C4-2B (cell line): Measurements from ENCODE around the gene A2M.

Source experiments
- H3K27ac ChIP-seq: fragments of 450-650 bp; 2 replicates; pipeline ENCODE4 v1.5.1; 2017
- ZFX ChIP-seq: fragments of 450-650 bp; IDR thresholded peaks from 2 replicates; pipeline ENCODE4 v1.6.1; 2017
- TF ChIP-seq, protein P1 (sequence below): fragments of 450-650 bp; conservative IDR thresholded peaks from 2 replicates; pipeline ENCODE4 v1.5.1; 2017; ENCODE audit warnings: mild to moderate bottlenecking

Gene A2M

GRCh38 chr12:9120487-9121184 is 4.9 kb upstream of the A2M start:
- TF ChIP-seq ZFX: no peak
- TF ChIP-seq, protein P1, sequence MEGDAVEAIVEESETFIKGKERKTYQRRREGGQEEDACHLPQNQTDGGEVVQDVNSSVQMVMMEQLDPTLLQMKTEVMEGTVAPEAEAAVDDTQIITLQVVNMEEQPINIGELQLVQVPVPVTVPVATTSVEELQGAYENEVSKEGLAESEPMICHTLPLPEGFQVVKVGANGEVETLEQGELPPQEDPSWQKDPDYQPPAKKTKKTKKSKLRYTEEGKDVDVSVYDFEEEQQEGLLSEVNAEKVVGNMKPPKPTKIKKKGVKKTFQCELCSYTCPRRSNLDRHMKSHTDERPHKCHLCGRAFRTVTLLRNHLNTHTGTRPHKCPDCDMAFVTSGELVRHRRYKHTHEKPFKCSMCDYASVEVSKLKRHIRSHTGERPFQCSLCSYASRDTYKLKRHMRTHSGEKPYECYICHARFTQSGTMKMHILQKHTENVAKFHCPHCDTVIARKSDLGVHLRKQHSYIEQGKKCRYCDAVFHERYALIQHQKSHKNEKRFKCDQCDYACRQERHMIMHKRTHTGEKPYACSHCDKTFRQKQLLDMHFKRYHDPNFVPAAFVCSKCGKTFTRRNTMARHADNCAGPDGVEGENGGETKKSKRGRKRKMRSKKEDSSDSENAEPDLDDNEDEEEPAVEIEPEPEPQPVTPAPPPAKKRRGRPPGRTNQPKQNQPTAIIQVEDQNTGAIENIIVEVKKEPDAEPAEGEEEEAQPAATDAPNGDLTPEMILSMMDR: no peak
- no peak overlapping the region for H3K27ac ChIP-seq

GRCh38 chr12:9118158-9118557 is 2.4 kb upstream of the A2M start:
- no peak overlapping the region for H3K27ac ChIP-seq
- TF ChIP-seq, protein P1: no peak
- no peak for TF ChIP-seq ZFX

- TF ChIP-seq ZFX: no peak
- TF ChIP-seq, protein P1: no peak
- H3K27ac ChIP-seq: no peak overlapping the region
Measured at GRCh38 chr12:9114946-9115345, 773 bp downstream of the A2M start.

GRCh38 chr12:9113987-9114309 is 1.8 kb downstream of the A2M start:
- no peak overlapping the region for H3K27ac ChIP-seq
- TF ChIP-seq ZFX: no peak
- TF ChIP-seq, protein P1: no peak

- H3K27ac ChIP-seq: no peak overlapping the region
Measured at GRCh38 chr12:9113296-9113986, 2.3 kb downstream of the A2M start.

DNA sequence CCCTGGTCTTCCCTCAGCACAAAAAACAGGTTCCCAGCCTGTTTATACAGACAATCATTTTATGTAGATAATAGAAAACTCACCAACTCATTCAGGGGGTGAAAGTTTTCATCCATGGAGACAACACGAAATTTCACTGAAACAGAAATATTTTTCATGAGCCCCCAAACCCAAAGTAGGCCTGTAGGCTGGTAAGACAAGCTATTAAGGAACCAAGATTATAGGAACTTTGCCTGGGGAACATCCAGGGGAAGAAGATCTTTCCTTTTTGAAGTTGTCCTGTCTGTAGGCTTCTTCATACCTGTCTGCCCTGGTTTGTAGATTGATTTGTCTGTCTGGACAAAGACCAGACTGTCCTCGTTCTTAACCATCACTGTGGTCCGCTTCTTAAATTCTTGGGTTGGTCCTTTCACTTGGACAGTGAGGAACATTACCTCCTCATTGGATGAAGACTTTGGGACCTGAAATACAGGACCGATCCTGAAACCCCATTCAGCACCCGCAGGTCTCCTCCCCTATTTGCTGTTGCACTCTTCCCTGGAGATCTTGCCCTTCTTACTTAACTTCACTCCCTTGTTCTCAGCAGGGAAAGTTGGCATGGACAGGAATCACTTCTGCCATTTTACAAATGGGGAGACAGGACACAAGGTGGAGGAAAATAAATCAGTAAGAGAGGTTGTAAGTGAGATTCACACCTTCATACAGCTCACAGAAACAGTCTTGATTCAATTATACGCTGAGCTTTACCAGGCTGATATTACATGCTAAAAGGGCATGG is 3.5 kb downstream of the A2M start:
- TF ChIP-seq, protein P1: no peak
- no peak for TF ChIP-seq ZFX

More at GRCh38 chr12:9113296-9113986, 2.3 kb downstream of the A2M start:
- TF ChIP-seq, protein P1: no peak
- no peak for TF ChIP-seq ZFX

DNA sequence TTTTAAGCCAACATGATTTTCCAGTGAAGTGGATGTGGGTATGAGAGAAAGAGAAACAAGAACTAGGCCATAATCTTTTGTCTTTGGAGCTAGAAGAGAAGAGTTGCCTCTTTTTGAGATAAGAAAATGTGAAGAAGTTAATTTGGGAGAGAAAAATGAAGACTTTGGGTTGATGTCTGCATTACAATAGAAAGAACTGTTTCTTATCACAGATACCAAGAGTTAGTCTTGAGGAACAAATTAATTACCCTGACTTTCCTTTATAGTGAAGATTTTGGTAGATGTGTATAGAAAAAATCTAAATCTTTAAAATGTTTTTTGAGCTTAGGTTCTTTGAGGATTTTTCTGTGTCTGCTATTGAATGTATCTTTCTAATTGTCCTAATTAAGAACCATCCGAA is 4.2 kb downstream of the A2M start:
- no peak overlapping the region for H3K27ac ChIP-seq
- TF ChIP-seq, protein P1: no peak
- no peak for TF ChIP-seq ZFX

More for the DNA sequence above, 3.5 kb downstream of the A2M start:
- no peak overlapping the region for H3K27ac ChIP-seq
